Femur (tissue), 1 donor: ENCODE results near the gene COL25A1.
"Not testable (repeated sequence)": the region's sequence is repeated elsewhere in the genome, so short reads cannot be mapped to it uniquely, and the experiment has no call there.

Experiments
- DNase-seq: peaks from one replicate; pipeline ENCODE4 v3.0.0-alpha.2; 2017

Gene COL25A1

GRCh38 chr4:108947526-108947925 lies 354.9 kb downstream of the COL25A1 start:
- DNase-seq: no peak

DNA sequence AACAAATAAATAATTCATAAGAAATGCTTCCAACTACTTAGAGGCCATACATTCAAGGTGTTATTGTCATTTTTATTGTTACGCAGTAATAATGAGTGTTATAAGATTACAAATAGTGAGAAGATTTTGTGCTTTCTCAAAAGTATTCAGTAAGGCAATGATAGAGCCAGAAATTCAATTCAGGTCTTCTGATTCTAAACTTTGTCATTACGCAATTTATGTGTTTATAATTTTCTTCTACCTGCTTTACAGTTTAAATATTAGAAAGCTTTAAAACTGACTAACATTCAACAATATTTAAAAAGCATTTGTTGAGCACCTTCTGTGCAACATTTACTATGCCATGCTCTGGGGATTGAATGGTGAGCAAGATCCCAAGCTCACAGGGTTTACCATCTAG lies 356.2 kb downstream of the COL25A1 start:
- no peak for DNase-seq

DNA sequence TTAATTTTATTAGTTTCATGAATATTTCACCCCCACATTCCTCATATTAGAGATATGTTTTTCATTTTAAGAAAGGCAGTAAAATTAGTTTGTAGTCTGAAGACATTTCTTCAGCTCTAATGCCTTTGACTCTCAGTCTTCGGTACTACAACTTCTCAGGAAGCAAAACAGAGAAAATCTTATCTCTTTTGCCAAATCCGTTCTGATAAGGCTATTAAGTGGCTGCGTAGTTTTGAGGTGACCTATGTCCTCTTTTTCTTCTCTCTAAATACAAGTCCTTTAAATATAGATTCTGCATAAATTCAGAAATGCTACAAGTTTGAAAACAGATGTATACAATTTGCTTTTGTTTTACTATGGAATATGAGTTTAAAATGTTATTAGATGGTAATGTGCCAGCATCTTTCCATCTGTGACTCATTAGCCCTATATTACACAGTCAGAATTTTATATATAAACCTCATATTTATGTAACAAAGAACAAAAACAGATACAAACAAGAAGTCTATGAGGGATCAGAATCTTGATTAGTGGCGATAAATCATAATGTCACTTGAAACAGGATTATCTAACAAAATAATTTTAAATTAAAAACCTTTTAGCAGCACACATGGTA lies 358.4 kb downstream of the COL25A1 start:
- no peak for DNase-seq

- DNase-seq: no peak
These were observed 359.1 kb downstream of the COL25A1 start for GRCh38 chr4:108943371-108943770.

GRCh38 chr4:108941904-108942430 lies 360.5 kb downstream of the COL25A1 start:
- DNase-seq: peak; percentile 21

DNA sequence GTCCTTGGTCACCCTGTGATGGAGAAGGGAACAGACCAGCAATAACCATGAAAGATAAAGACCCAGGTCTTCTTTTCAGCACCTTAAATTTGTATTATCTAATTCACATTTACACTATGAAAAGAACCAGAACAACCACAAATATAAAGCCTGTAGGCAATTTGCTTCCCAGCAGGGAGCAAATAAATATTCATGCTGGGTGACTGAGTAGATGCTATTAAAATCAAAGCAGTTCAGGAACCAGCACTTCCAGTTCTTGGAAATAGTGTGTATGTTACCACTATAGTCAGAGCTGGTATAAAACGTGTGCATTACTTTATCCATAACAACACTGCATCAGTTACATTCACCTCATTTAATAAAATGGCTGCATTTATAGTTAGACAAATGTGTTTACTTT lies 361.8 kb downstream of the COL25A1 start:
- no peak for DNase-seq

- no peak for DNase-seq
These were observed 362.3 kb downstream of the COL25A1 start for GRCh38 chr4:108940149-108940548.

DNA sequence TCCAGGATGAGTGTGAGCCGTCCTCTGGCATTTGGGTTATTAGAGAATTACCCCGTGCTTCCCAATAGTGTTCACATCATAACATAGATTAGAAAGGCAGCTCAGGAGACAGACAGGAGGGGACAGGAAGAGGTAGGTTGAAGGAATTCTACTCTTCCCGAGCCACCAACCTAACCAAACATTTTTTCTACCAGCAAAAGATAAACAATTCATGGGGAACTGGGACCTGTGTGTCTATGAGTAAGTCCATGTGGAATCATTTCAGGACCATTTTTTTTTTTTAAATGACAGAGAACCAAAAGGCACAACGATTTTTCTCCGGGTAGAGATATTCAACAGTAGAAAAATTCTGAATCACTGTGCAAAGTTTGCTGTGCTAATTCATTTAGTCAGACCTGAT lies 365.4 kb downstream of the COL25A1 start:
- no peak for DNase-seq

GRCh38 chr4:108933925-108934324 lies 368.5 kb downstream of the COL25A1 start:
- DNase-seq: not testable (repeated sequence)

- DNase-seq: no peak
These were observed 369.4 kb downstream of the COL25A1 start for GRCh38 chr4:108933046-108933445.

DNA sequence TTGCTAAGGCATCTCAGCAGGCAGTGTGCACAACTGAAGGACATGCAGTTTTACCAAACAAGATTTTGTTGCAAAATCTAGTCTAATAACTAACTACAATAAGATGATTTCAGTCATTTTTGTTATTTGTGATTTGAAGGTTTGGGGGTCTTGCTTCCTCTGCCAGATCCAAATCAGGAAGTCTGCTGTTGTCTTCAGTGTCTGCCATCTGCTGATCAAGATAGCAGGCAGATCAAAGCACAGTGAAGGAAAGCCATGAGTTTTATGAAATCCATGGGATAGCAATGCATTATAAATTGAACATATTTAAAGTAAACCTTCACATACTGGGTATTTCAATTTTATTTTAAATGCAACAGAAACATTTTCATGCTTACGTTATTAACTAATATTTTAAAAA lies 370.5 kb downstream of the COL25A1 start:
- no peak for DNase-seq

GRCh38 chr4:108930186-108930585 lies 372.3 kb downstream of the COL25A1 start:
- DNase-seq: no peak

- no peak for DNase-seq
These were observed 375.7 kb downstream of the COL25A1 start for GRCh38 chr4:108926781-108927180.

DNA sequence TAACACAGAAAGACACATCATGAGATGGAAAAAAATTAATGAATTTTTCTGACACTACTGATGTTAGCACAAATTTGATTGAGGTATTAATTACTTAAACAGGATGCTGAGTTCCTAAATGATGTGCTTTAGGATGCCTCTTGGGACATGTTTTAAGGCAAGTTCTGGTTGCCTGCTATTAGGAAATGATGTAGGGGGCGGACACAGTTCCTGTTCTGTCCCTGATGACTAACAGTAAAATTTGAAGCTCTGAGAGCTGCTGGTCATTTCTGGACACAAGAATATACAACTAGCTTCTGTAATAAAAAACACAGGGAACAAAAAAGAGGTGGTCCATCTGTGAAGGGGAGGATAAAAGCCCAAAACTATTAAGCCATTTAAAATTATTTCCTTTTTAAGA lies 376.4 kb downstream of the COL25A1 start:
- DNase-seq: no peak

DNA sequence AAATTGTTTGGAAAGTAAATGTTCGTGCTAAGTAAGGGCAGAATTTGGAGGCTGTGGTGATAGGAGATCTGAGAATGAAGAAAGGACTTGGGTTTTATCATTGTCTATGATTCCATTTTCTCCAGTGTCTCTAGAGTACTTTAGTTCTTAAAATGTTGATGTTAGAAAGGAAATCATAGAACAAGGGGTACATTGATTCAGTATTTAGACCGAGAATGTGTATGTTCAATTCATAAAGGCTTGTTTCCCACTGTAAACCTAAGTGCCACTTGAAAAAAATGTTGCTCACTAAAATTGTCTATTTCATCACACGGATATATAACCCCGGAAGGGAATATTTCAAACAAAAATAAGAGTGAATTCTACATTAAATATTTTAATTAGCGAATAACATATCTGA lies 380.3 kb downstream of the COL25A1 start:
- no peak for DNase-seq

DNA sequence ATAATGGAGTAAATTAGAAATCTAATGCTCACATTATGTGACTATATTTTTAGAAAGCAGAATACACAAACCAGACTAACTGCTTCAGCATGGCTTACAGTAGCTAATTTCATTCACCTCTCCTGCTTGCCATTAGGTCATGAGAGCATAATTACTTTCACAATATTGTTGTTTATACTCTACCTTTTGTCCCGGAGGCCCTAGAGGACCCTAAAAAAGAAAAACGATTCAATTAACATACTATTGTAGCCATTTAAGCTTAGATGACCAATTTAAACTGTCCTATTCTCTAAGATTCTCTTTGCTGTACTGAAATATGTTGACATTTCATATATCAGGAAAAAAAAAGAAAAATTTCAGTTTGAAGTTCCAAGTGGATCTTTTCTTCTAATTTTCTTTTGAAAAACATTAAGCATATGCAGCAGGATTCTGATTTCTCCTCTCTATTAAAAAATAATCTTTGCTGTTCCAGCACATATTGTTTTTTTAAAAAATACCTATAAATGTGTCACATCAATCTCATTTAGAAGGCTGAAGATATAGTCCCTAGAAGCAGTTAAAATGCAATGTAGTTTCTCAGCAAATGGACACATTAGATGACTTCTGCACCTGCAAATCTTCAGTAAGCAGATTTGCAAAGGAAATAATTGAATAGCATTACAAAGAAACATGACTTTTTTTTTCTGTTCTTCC lies 381.9 kb downstream of the COL25A1 start:
- DNase-seq: no peak

- DNase-seq: no peak
These were observed 383.1 kb downstream of the COL25A1 start for GRCh38 chr4:108919226-108919893.

DNA sequence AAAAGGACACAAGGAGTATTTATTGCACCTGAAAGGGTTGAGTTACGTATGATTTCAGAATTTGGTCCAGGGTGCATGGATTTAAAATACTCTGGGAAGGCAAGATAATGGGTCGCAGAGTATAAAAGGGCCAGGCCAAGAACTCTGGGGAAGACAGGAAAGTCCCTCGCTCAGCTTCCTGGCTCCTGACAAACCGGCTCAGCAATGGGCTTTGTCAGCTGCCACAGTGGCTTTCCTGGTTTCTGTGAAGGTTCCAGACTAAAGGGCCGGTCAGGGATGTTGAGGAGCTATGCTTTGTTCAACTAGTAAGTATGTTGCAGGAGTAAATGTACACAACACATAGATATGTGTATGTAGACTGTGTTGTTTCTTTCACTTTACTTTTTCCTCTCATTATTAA lies 385.2 kb downstream of the COL25A1 start:
- no peak for DNase-seq

DNA sequence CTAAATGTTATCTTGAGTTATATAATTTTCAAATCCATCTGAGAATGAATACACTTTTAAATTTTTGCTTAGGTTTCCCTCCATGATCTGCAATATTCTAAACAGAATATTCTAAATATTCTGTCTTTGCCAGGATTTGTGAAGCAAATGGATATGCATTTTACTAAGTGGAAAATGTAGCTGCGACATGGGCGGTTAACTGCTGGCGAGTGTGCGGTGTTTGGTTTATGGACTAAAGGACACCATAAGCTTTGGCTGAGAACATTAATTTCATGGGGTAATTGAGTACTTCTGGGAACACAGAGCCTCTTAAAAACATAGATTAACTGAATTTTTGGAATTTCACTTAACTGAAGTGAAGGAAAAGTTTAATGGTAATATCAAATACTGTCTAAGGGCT lies 385.8 kb downstream of the COL25A1 start:
- DNase-seq: no peak

- no peak for DNase-seq
These were observed 395.5 kb downstream of the COL25A1 start for GRCh38 chr4:108906866-108907367.

DNA sequence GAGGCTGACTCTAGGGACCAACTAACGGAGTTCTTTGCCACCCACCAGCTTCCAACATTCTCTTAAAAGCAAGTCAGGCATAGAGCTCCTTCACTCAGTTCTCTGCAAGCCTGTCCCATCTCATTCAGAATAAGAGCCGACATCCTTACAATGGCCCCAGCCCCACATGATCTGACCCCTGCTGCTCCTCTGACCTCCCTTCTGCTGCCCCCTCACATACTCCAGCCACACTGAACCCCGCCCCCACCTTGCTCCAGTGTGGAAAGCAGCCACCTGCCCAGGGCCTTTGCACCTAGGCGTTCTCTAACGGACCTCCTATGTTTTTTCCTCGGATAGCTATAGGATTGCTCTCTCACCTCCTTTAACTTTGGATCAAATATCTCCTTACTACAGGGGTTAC lies 396.5 kb downstream of the COL25A1 start:
- no peak for DNase-seq

- DNase-seq: no peak
These were observed 398.8 kb downstream of the COL25A1 start for GRCh38 chr4:108903464-108904221.

GRCh38 chr4:108902769-108903168 lies 399.7 kb downstream of the COL25A1 start:
- no peak for DNase-seq
